RKO (cell line): Measurements from ENCODE around the gene CHST2.
"Not testable (repeated sequence)": the region's sequence is repeated elsewhere in the genome, so short reads cannot be mapped to it uniquely, and the experiment has no call there.

Experiments used
- DNase-seq: peaks from one replicate; pipeline ENCODE4 v3.0.0-alpha.2; 2016; ENCODE audit warnings: low spot score

Gene CHST2

DNA sequence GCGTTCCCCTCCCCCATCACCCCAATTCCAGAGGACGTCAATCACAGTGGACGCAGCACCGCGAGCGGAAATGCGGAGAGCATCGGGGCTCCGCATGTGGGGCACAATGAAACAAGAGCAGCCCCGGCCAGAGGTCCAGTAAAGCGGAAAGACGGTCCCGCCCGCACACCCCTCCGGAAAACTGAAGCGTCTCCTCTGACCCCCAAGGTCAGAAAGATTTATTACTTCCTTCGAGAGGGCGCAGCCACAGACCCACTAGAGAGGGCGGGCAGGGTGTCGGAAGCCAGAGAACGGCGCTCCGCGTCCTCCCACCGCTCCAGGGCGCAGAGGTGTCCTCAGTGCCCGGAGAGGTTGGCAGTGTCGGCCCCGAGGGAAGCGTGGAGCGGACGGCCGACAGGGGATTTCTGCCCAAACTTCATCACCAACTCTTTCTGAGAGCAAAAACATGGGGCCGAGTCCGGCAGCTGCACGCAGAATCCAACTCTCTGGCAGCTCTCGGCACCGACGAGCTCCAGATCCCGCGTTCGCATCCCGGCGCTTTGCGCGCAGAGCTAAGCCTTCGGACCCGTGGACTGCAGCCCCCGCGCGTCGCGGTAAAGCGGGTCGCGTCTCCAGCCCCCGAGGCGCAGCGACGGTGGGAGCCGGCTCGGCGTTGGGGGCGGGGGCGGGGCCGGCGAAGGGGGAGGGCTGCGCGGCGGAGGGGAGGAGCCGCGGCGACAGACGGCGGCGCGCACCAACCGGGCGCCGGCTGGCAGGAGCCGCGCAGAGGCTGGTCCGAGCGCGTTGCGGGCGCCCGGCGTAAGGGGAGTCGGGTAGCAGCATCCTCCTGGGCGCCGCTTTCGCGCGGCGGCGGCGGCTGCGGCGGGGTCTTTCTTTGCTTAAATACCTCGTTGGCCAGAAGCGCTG is at the start of gene CHST2:
Gene CHST2 (plus strand): TSS at position 763 of the 906 bp plus-strand sequence. CDS start 1,046 bp downstream, outside the sequence.
- no peak for DNase-seq

DNA sequence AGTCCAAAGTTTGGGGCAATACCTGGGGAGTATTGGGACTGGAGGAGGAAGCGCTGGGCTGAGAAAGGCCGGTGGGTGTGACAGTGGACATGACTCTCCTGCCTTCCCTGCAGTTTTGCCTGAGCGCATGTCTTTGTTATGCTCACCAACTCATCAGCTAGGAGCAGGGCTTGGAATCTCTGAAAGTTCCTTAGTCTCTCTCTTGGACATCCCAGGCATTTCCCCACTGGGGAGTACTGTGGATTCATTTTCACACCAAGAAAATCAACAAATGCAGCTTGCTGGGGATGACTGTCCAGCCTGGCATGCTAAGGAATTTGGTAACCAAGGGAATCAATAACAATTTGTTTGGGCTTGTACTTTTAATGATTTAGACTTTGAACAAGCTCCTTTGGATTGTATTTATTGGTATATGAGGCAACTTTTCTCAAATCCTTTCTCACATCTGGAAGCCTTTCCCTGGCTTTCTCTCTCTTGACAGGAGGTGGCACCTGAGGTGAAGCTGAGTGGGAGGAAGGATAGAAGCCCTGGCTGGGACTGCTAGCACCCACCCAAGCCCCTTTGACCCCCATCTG is 48.5 kb upstream of the CHST2 start:
- no peak for DNase-seq

DNA sequence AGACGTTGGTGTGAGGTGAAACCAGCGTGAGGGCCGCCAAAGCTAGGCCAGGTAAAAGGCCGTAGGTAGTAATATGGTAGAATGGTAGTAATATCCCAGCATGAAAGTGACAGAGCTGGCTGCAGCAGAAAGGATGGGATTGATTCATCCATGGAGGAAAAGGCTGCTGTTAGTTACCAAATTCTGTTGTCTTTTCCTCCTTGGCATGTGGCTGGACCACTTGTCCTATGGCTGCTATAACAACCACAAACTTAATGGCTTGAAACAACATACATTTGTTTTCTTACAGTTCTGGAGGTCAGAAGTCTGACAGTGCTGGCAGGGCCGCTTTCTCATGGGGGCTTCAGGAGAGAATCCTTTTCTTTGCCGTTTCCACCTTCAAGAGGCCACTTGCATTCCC is 47.8 kb upstream of the CHST2 start:
- no peak for DNase-seq

- DNase-seq: not testable (repeated sequence)
Observed at GRCh38 chr3:143072298-143073020, 47.1 kb upstream of the CHST2 start.

DNA sequence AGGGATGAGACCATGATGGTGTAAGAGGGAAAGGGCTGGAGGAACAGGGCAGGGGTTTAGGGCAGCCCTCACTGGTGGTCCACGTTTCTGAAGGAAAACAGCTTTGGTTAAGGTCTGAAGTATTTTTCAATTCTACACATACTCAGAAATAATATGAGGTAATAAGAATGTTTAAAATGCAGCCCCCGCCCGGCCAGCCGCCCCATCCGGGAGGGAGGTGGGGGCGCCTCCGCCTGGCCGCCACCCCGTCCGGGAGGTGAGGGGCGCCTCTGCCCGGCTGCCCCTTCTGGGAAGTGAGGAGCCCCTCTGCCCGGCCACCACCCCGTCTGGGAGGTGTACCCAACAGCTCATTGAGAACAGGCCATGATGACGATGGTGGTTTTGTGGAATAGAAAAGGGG is 46.0 kb upstream of the CHST2 start:
- DNase-seq: not testable (repeated sequence)

- DNase-seq: not testable (repeated sequence)
Observed at GRCh38 chr3:143073983-143074382, 45.6 kb upstream of the CHST2 start.

- peak; percentile 46 for DNase-seq
Observed at GRCh38 chr3:143078883-143079282, 40.7 kb upstream of the CHST2 start.

DNA sequence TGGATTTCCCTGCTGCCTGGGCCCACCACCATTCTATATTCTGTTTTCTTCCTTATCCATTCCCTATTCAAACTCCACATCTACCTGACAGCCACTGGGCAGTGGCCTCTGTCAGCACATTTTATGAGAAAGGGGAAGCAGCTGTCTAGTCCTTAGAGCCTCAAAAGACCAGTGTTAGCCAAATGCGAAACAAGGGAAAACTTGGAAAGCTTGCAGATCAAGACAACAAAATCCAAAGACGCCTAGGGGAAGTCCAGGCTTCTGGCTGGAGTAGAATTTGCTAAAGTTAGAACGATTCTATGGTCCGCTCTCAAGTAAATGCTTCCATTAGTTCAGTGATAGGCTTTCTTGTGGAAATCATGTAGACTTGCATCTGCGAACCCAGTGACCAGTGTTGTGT is 39.4 kb upstream of the CHST2 start:
- no peak for DNase-seq

GRCh38 chr3:143081365-143081764 is 38.2 kb upstream of the CHST2 start:
- no peak for DNase-seq

DNA sequence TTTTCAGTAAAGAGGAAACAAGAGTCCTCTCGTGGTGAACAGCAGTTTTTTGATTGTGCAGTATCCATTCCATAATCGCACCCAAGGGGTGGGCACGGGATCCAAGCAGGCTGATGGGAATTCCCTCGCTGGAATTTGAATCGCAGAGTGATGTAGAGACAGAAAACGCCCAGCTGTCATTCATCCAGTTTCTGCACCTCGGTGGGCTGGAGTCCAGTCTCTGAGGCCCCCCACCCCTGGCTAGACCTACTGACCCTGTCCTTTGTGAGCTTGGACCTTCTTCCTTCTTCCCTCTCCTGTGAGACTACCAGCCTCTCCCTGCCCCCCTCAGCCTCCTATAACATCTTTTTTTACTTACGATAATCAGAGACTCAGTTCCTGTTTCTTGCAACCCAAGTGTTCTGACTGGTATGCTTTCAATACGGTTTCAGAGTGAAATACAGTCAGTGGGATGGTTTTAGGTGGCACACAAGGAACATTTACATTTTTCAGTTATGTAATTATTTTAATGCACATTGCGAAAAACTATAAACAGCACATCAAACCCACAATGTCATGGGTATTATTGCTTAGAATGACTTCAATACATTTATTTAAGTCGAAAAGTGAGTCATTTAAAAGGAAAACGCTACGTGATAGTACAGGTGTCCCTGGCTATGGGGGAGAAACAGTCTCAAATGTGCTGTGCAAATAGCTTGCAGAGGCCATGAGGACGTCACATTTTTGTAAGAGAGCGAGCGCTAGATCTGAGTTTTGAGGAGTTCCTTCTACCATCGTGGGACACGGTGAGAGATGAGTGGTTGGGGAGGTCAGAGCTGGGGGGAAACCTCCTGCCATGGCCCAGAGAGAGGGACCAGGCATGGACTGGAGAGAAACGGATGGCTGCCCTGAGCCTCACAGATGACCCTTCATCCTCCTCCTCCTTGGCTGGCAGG is 37.5 kb upstream of the CHST2 start:
- DNase-seq: no peak

- no peak for DNase-seq
Observed at GRCh38 chr3:143083781-143084180, 35.8 kb upstream of the CHST2 start.

- peak; percentile 4 for DNase-seq
Observed at GRCh38 chr3:143084856-143085731, 34.5 kb upstream of the CHST2 start.

- DNase-seq: no peak
Observed at GRCh38 chr3:143088835-143089234, 30.7 kb upstream of the CHST2 start.

DNA sequence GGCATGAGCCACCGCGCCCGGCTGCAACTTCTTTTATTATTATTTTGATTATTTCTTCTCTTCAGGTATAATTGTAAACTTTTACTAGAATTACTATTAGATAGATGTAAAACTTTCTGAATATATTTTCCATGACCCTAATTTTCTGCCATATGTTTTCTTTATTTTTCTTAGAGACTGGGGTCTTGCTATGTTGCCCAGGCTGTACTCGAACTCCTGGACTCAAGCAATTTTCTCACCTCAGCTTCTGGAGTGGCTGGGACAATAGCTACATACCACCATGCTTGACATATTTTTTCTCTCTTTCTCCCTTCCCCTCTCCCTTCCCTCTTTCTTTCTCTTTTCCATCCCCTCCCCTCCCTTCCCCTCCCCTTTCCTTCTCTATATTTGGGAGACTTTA is 29.6 kb upstream of the CHST2 start:
- DNase-seq: no peak

DNA sequence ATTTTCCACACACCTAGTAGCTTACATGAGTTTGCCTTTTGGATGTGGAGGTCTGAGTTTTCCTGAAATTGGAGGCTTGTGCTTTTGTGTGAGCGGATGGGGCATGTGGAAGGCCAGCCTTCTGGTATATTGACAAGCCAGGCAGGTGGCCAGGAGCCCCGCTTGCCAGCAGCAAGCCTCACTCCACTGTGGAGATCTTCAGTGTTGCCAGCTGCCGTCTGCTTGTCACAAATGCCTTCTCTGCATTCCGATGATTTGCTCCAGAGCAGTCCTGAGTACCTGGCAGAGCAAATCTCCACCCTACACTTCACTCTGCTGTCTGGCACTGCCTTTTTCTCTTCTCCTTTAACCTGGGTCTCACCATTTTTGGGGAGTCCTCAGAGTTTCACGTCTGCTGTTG is 29.1 kb upstream of the CHST2 start:
- no peak for DNase-seq

- DNase-seq: no peak
Observed at GRCh38 chr3:143090976-143091837, 28.4 kb upstream of the CHST2 start.

GRCh38 chr3:143092191-143092590 is 27.4 kb upstream of the CHST2 start:
- DNase-seq: no peak

- no peak for DNase-seq
Observed at GRCh38 chr3:143095813-143096212, 23.8 kb upstream of the CHST2 start.

DNA sequence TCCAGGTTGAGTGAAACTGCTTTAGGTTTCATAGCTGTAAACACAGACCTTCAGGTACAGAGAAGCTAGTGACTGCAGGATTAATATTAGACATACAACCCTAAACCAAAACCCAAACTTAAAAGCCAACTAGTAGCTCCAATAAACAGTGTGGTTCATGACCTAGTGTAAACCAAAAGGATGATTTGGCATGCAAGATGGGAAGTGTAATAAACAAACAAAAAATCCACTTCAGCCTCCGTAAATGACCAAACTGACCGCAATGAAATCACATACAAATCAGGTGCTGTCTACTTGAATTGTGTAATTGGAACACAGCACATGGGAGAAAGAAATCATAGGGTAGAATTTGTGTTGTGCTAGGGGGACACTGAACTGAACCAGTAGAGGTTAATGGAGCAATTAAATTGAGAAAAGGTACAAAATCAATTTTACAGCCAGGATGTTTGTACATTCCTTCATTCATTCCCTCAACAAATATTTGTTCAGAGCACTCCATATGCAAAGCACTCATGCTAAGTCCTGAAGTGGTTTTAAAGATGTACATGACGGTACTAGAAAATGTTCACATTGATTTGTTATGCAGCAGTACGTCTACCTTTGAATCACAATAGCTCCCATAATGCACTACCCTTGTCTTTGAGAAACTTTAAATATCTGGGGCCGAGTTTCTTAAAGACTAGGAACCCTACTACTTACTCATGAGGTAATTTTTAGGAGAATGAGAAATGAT is 21.4 kb upstream of the CHST2 start:
- no peak for DNase-seq
